SIG-M5 (cell line): ENCODE results near the gene NDUFAF4.

ENCODE experiments used
- DNase-seq: peaks from one replicate; lab custom pipeline; 2025; lab: John Stamatoyannopoulos, UW

Gene NDUFAF4

DNA sequence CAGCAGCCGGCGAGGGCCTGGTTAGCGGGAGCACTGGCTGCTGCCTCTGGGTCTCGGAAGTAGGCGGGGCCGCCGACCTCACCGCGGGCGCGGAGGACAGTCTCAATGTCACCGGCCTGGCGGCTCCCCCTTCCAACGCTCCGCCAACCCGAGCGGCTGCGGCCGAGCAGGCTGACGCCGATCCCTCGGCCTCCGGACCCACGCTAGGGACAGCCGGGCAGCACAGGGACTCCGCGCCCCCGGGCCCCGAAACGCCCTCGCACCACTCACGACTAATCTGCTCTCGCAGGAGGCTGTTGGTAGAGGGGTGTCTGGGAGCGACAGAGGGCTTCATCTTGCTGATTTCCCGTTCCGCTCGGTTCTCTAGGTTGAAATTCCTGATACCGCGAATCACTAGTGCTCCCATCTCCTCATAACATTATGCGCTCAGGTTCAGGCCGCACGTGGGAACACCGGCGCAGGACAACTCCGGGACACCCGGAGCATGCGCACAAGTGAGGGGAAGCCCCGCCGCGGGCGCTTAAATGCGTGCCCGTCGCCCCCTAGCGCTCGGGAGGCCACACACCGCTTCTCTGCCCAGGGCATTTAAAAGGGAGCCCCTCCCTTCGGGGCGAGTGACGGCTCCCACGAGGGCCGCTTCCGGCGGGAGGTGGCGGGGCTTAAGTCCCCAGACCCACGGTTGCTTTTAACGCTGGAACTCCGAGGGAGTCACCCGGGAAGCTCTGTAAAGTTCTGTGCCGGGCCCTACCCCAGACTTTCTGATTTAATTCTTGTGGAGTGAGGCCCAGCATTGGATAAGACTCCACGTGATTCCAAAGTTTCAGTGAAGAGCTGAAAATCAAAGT, at the start of gene NDUFAF4:
TSS of gene NDUFAF4 (minus strand) at position 496 of the 845 bp plus-strand sequence. CDS start at position 406, 90 bp downstream.
- DNase-seq: peak; percentile 34

DNA sequence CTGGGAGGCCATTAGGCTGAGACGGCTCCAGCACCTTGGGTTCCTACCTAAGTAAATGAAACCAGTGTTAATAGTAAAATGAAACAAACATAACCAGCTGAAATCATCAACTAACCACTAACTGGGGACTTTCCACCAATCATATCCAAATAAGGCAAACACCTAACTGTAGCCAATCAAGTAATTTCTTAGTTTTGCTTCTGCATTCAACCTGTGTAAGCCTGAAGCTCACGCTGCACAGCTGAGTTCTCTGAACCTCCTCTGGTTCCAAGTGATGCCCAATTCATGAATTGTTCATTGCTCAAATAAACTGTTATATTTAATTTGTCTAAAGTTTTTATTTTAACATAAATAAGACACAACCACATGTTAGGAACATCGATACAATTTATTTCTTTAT, 49.4 kb upstream of the NDUFAF4 start:
- no peak for DNase-seq

DNA sequence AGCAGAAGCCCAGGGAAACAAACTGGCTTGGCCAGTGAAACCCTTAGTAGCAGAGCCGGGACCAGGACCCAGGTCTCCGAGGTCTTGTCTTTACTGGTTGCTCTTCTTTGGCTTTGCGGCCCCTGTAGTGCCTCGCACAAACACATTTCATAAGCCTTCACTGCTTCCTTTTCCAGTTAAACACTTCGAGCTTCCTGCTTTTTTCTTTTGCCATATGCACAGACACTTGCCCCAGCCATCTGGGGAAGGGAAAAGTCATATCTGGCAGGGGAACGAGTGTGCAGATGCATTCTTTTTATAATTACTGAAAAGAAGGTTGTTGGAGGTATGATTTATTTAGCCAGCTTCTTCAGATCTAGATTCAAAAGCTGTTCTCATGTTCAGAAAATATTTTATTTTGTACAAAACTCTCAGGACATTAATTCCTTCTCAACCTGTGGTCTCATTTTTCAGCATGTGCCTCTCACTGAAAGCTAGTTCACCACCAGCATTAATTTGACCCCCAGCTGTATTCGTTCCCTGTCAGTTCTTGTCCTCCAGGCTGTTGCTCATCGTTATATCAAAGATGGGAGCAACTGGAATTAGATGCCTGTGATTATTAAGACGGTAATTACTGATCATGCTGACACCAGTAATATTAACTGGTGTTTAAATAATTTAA, 46.0 kb upstream of the NDUFAF4 start:
- no peak for DNase-seq

DNA sequence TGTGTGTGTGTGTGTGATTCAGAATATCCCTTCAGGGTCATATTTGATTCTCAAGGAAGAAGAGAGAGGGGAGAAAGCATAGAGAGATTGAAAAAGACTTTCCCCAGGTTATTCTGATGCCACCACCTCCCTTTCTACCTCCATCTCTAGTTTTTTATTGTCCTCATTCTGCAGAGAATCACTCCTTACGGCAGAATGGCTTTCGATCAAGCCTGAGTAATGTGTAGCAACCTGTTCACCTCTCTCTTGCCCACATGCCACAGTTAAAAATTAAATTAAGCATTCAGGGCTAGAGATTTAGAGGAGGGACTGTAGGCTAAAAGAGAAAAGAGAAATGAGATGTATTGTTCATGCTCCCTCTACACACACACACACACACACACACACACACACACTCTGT, 45.0 kb upstream of the NDUFAF4 start:
- no peak for DNase-seq

DNA sequence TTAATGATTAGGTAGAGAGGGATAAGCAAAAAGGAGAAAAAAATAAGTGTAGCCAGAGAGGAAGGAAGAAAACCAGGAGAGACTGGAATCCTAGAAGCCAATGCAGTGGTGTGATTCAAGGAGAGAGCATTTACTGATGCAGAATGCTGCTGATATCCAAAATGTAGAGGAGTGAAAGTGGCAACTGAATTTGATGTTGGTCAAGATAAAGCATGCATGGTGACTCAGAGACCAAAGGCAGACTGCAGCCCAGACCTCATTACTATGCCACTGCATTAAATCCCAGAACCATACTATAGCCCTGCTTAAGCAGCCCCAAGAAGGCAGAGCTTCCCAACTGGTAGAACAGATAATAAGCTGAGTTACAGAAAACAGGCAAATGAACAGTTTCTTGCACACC, 42.6 kb upstream of the NDUFAF4 start:
- DNase-seq: no peak

DNA sequence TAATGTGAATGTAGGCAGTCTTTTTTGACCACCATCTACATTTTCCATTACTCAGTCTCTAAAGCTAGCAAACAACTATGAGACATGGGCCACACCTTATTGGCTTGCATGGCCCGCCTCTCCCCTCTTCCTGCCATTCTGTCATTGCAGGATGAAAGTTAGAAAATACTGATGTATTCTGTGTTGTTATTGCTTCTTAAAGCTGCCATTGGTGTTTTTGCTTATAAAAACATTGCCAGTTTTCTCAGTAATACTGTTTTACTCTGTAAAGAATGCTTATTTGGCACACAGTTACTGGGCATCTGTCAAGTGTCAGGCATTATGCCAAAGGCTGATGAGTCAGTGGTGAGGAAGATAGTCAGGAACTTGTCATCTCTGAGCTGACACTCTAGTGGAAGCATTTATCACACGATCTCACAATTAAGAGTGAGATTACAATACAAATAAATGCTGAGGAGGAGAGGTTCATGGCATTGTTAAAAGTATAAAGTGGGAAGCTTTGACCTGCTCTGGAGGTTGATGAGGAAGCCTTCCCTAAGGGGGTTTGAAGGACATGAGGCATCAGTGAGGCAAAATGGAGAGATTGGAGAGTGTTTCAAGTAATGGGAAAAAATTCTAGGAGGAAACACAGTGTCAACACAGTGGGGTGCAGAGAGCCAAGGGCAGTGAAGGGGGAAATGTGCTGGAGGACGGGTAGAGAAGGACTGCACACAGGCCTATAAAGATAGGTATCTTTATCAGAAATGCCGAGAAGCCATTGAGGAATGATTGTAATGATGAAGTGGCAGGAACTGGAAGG, 41.5 kb upstream of the NDUFAF4 start:
- DNase-seq: no peak

DNA sequence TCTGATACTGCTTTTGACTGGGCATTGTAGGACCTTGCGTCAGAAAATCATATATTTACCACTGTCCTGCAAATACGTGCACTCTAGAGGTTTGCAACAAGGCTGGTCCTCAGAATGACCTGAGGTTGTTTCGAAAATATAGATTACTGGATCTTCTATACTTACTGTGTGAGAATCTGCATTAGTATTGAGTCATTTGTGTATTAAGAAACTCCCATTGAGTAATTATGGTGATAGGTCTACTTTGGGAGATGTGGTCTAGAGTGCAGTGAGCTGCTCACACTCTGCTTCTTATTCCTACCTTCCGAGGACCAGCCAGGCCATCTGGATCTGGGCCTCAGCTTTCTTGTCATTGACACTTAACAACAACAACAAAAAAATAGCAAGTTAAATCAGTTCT, 36.4 kb upstream of the NDUFAF4 start:
- no peak for DNase-seq

DNA sequence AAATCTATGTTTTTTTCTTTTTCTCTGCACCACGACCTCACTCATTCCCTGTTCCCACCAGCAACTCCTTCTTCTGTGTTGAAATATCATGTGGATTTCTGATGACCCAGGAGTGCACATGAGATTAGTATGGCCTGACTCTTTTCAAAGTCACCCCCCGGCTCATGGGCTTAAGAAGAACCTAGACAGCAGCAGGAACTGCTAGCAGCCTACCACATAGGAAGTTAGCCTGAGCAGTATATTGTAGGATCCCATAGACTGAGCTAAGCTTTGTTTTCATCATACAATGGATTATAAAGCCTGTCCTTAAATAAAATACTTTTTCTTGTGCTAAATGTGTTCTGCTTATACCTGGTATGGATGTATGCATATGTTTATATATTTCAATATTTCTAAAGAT, 33.5 kb upstream of the NDUFAF4 start:
- DNase-seq: no peak

DNA sequence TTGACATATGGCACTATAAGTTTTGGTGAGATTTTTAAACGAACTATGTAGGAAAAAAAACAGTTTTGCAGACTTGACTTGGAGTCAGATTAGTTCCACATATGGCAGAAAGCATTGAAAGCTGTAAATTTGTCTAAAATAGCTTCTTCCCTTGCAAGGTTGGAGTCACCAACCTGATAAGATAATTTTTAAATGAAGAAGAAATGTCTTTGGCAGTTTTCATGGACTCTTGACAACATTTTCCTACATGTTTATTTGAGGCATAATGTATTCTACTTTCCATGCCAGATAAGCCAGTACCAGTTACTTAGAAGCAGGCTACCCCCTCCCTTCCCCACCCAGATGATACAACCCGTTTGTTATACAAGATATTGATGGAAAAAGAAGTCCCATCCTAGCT, 32.0 kb upstream of the NDUFAF4 start:
- no peak for DNase-seq

DNA sequence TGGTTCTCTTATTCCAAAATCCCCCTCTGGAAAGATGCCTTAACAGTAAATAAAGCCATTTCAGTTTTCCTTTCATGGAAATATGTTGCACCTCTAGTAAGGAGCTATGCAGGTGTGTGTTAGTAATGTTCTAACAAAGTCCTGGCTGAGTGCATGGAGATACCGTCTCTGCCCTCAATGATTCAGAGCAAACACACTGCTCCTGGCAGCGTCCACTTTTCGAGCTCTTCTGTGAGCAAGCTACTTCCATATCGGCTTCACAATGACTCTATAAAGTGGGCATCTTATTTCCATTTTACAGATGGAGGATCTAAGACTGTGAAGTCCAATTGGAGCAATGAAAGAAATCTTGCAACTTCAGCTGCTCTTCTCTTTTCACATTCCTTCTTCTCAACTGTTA, 30.0 kb upstream of the NDUFAF4 start:
- DNase-seq: no peak

DNA sequence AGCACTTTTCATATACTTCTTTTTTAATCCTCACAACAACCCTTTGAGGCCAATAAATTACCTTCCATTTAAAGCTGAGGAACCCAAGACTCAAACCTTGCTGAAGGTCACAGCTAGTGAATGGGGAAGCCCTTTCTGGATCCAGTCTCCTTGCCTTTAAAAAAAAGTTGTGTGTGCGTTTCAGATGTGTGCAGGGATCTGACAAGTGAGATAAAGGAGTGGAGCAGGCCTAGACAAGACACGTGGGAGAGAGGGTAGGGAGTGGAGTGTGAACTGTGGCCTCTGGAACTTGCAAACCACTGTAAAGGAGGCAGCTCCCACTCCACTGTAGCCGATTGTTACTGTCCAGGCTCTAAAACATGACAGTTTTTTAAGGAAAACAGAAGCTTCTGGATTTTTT, 28.7 kb upstream of the NDUFAF4 start:
- no peak for DNase-seq

DNA sequence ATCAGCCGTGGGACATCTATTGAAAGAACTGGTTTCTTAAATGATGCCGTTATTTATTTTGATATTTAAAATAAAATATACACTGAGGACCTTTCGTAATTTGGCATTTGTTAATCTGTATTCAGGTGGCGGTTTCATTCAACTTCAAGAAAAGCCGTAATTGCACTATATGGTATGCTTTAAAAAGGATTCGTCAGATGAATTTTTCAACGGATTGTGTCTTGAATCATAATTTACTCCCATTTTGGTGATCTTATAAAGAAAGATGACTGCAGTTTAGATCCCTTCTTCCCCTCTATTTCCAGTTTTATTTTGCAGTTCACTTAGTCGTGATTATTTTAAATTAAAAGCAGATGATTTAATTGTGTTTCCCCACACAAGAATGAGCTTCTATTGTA, 27.6 kb upstream of the NDUFAF4 start:
- no peak for DNase-seq

DNA sequence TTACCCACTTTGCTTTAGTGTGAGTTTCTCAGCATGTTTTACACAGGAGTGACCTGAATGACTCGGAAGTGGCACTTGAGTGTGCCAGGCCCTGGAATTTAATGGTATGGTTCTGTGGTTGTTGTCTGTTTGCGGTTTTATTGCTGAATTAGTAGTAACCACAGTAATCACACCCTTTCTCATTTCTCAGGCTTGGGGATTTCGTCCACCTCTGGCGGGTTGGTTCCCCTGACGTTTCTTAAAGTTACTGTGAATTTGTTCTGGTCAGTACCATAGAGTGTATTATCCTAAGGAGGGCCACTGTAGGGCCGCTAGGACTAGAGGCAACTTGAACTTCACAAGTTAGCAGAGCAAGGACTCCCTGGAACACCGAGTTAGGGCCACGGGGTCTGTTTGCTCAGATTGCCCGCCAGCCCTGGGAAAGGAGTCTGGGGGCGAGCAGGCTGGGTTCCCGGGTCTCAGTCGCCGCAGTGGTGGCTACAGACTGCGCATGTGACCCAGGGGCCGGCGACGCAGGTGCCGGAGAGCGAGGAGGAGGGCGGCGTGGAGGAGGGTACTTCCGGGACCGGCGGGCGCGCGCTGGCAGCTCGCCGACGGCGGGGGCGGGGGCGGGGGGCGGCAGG, 26.3 kb upstream of the NDUFAF4 start:
- DNase-seq: no peak

DNA sequence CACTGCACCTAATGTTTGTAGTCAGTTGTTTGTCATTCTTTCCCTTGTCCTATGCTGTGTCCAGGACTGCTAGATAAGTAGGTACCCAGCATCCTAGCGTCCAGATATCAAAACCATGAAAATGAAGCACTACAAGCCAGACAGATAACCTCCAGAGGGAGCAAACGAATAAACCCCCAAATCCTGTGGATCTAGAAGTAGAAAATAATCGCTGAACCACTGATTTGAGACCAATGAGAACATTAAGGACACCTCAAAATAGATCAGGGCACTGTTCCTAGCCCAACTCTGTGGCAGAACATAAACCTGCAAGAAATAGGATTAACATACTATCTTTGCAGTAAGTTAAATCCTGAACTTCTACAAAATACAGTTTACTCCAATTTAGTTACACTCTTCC, 25.7 kb upstream of the NDUFAF4 start:
- no peak for DNase-seq

DNA sequence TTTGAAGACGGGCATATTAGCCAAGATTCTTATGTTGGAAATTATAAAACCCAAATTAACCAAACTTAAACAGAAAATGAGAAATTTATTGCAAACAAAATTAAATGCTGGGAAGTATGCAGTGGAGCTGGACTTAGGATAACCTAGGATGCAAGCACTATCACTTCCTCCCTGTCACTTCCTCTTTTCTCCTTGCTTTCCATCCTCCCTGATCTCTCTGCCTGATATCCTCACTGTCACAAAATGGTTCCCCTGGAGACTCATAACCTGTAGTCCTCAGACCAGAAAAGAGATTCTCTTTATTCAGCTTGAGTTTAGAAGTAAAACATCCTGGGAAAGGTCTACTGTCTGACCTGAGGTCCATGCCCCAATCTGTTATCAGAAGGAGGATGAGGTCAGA, 19.4 kb upstream of the NDUFAF4 start:
- DNase-seq: peak; percentile 53

DNA sequence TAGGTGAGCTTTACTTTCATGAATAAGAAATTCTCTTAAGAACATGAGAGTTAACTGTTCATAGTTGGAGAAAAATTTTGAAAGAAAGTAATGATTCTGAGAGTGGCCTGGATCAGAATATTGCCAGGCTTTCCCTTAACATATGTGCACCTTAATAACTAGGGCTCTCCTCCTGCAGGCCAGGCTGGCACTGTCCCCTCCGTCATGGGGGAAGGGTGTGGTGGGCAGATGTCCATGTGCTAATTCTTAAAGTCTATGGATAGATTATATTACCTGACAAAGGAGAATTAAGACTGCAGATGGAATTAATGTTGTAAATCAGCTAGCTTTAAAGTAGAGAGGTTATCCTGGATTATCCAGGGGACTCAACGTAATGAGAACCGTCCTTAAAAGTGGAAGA, 15.9 kb upstream of the NDUFAF4 start:
- no peak for DNase-seq

DNA sequence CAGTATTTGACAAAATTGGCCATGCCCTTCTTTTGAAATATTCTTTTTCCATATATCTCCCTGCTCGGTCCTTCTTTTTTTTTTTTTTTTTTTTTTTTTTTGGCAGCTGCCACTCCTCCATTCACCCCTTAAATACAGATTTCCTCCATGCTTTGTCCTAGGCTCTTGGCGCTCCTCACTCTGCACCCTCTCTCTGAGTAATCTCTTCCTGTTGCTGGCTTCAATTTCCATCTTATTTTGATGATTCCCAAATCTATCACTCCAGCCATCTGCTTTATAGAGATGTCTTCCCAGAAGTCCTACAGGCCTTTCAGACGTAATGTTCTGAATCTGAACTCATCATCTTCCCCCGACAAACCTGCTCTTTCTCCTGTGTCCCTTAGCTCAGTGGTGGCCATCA, 14.1 kb upstream of the NDUFAF4 start:
- DNase-seq: no peak

DNA sequence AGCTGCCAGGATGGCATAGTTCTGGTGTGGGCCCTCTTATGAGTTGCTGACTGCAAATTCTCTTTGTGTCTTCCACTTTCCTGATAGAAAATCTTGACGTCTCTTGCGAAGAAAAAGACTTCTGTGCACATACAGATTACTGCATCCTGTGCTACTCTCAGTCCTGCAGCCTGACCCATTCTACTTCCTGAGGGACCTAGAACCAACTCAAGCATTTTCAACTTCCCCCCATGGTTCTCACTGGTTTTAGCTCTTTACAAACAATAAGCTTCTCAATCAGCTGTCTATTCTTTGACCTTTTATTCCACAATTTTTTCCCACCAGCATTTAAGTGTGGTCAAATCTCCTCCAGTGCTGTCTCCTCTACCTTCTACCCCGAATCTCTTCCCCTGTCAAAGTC, 13.5 kb upstream of the NDUFAF4 start:
- no peak for DNase-seq

DNA sequence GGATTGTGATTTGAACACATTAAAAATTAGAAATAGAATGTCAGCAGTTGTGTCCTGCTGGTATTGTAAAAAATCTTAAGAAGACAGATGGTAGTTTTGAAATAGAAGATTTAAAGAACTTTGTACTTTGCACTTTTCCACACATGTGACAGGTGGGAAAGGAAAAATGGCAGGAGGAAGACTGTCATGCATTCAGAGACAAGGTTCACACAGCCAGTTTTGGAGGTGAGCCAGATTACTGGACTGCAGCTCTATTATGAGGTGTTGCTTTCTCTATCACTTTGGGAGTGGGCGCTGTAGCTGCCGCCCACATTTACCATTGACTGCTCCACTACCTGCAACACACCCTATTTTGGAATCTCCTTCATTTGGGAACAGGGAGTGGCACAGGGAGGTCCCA, 12.1 kb upstream of the NDUFAF4 start:
- DNase-seq: no peak

DNA sequence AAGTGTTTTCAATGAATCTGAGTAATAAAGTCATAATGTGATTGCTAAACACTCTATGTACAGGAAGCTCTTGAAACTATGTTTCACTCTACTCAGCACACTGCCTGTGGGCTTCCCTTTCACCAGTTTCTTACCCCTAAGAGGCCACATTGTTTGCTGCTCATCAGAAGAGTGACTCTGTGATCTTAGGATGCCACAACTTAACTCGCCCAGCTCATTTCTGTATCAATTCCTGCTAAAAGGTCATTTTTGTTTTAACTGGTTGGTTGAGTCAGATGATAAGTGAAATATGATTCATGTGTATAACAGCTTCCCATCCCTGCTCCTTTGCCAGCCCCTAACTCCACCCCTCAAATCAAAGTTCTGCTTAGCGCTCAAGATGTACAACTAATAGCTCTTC, 9.8 kb upstream of the NDUFAF4 start:
- DNase-seq: no peak

DNA sequence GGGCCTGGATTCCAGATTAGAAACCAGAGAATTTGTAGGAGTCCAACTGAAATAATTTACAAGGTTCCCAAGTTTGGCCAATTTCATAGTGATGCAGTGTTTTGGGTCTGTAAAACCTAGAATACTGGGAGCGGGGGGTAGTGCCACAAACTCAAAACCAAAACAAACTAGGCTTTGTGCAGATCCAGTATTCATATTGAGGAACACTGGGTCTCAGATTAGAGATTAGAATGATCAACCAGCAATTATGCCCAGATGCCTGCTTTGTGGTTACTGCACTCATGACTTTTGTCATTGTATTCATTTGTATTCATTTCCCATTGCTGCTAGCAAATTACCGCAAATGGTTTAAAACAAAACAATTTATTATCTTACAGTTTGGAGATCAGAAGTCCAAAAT, 3.2 kb upstream of the NDUFAF4 start:
- no peak for DNase-seq

DNA sequence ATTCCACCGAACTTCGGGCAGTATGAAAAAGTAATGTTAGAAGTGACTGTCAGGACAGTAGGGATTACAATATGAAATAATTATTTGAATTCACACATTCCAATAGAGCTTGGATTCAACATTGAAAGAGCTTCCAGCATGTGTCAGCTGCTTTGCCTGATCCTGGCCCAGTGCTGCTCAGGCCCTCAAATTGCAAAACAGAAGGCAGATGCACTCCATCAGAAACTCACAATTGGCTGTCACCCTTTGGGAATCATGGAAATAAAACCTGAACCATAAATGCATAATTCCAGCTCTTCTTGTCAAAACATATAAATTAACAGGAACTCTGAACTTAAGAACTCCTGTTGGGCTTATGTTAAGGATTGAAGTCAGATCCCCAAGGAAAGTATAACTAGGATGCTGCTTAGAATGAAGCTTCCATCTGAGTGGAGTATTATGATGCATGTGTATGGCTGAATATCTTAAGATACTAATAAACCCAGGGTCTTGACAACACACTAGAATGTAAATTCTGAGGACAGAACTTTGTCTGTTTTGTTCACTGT, 1.8 kb upstream of the NDUFAF4 start:
- DNase-seq: no peak
